H1 (cell line): ENCODE data around the gene FARS2. TPM values are rescaled to one million over a fixed set of nuclear protein-coding genes. Genes with fewer than 3 reads are reported as not detected.

Experiments
- CTCF ChIA-PET: fragments of 300-600 bp; sonication (Branson Sonifier 250); formaldehyde crosslinking; loops from one replicate; lab custom pipeline; 2021; ENCODE audit not compliant: partially characterized antibody; lab: Charles Lee
- POLR2A ChIA-PET: fragments of 300-600 bp; sonication (Branson Sonifier 250); formaldehyde crosslinking; loops from one replicate; lab custom pipeline; 2021; ENCODE audit warnings: inconsistent platforms; ENCODE audit not compliant: partially characterized antibody; lab: Charles Lee
- DNase-seq, 2 experiments: peaks; one replicate each; pipeline versions ENCODE4 v3.0.0 to v3.0.0-alpha.2; 2010 to 2022; ENCODE audit warnings: low spot score in 2 of 2, low read depth in 1 of 2, mixed read lengths in 1 of 2
- FAIRE-seq: peaks from 2 replicates; lab custom pipeline; 2011; peaks lifted over from hg19 to GRCh38; lab: Jason Lieb, UNC
- H2AFZ ChIP-seq: 2 replicates; pipeline ENCODE4 v1.8.1; 2012; ENCODE audit warnings: low read length, inconsistent platforms
- H2AK5ac ChIP-seq: 2 replicates; pipeline ENCODE4 v1.6.1; 2013; ENCODE audit warnings: low read depth, low read length
- H2BK120ac ChIP-seq: replicated peaks from 2 replicates; pipeline ENCODE3; 2013; ENCODE audit warnings: low read depth, low read length, inconsistent platforms
- H2BK12ac ChIP-seq: 2 replicates; pipeline ENCODE4 v1.6.1; 2013; ENCODE audit warnings: low read depth, low read length
- H2BK15ac ChIP-seq: 2 replicates; pipeline ENCODE4 v1.6.1; 2013; ENCODE audit warnings: low read length
- H2BK20ac ChIP-seq: 2 replicates; pipeline ENCODE4 v1.6.1; 2013; ENCODE audit warnings: low read length
- H2BK5ac ChIP-seq: 2 replicates; pipeline ENCODE4 v1.6.1; 2013; ENCODE audit warnings: low read depth, low read length
- H3K14ac ChIP-seq: 2 replicates; pipeline ENCODE4 v1.6.1; 2013; ENCODE audit warnings: inconsistent platforms; ENCODE audit not compliant: insufficient read length
- H3K18ac ChIP-seq: 2 replicates; pipeline ENCODE4 v1.6.1; 2013; ENCODE audit warnings: low read length; ENCODE audit errors: extremely low read depth
- H3K23ac ChIP-seq: 2 replicates; pipeline ENCODE4 v1.6.1; 2013; ENCODE audit warnings: inconsistent platforms; ENCODE audit not compliant: insufficient read length
- H3K23me2 ChIP-seq: 2 replicates; pipeline ENCODE4 v1.6.1; 2013; ENCODE audit warnings: low read depth, low read length
- H3K27ac ChIP-seq: 2 replicates; pipeline ENCODE4 v1.6.1; 2011; ENCODE audit warnings: low read depth, low read length, inconsistent platforms
- H3K27me3 ChIP-seq, 4 experiments: replicated peaks in 1 of 4; 1 replicate in 1 of 4; 2 replicates in 3 of 4; pipeline versions ENCODE4 v1.6.1 to v1.8.1; 2011 to 2013; ENCODE audit warnings: low read length in 3 of 4, mild to moderate bottlenecking in 3 of 4, inconsistent platforms in 2 of 4, mixed read lengths in 2 of 4, moderate library complexity in 1 of 4; ENCODE audit not compliant: control insufficient read depth in 3 of 4, insufficient read depth in 3 of 4; ENCODE audit errors: extremely low read depth in 1 of 4
- H3K36me3 ChIP-seq, 4 experiments: 2 replicates each; pipeline versions ENCODE4 v1.6.1 to v1.8.1; 2011 to 2013; ENCODE audit warnings: mild to moderate bottlenecking in 4 of 4, low read length in 3 of 4, moderate library complexity in 2 of 4, control low read depth in 1 of 4, inconsistent platforms in 1 of 4; ENCODE audit not compliant: insufficient read depth in 4 of 4, control insufficient read depth in 2 of 4
- H3K4ac ChIP-seq: replicated peaks from 2 replicates; pipeline ENCODE3; 2013; ENCODE audit warnings: low read length, low read depth, mixed read lengths, inconsistent platforms; ENCODE audit not compliant: insufficient read length
- H3K4me1 ChIP-seq, 4 experiments: replicated peaks in 1 of 4; 1 replicate in 1 of 4; 2 replicates in 3 of 4; pipeline versions ENCODE4 v1.6.1 to v1.8.1; 2011 to 2013; ENCODE audit warnings: low read length in 3 of 4, inconsistent platforms in 2 of 4, mixed read lengths in 1 of 4; ENCODE audit not compliant: insufficient read depth in 4 of 4, control insufficient read depth in 3 of 4
- H3K4me2 ChIP-seq, 2 experiments: 2 replicates each; pipeline versions ENCODE4 v1.6.1 to v1.8.1; 2011 to 2013; ENCODE audit warnings: low read depth in 2 of 2, low read length in 2 of 2, control low read depth in 1 of 2, inconsistent platforms in 1 of 2, mild to moderate bottlenecking in 1 of 2; ENCODE audit not compliant: insufficient read depth in 1 of 2
- H3K4me3 ChIP-seq, 4 experiments: fragments of 200-600, 300-600 bp in 1 of 4; sonication (generic), shearing (Covaris generic), sonication (Bioruptor Twin) in 1 of 4; 2 replicates each; pipeline versions ENCODE4 v1.5.1 to v1.8.1; 2011 to 2016; ENCODE audit warnings: low read length in 4 of 4, low read depth in 3 of 4, control low read depth in 2 of 4, inconsistent platforms in 2 of 4, mild to moderate bottlenecking in 2 of 4, mixed read lengths in 1 of 4, moderate library complexity in 1 of 4; ENCODE audit not compliant: insufficient read depth in 2 of 4; ENCODE audit errors: extremely low read depth in 1 of 4
- H3K56ac ChIP-seq: replicated peaks from 2 replicates; pipeline ENCODE3; 2013; ENCODE audit warnings: low read depth, mild to moderate bottlenecking, mixed read lengths, low read length, inconsistent platforms; ENCODE audit not compliant: insufficient read length
- H3K79me1 ChIP-seq: 2 replicates; pipeline ENCODE4 v1.6.1; 2013; ENCODE audit warnings: low read depth, low read length, control low read depth
- H3K79me2 ChIP-seq, 2 experiments: 2 replicates each; pipeline versions ENCODE4 v1.6.1 to v1.8.1; 2012 to 2013; ENCODE audit warnings: low read length in 2 of 2, mild to moderate bottlenecking in 2 of 2, inconsistent platforms in 1 of 2; ENCODE audit not compliant: insufficient read depth in 2 of 2, control insufficient read depth in 1 of 2
- H3K9ac ChIP-seq, 4 experiments: replicated peaks in 1 of 4; 1 replicate in 1 of 4; 2 replicates in 3 of 4; pipeline versions ENCODE4 v1.6.1 to v1.8.1; 2011 to 2013; ENCODE audit warnings: low read depth in 3 of 4, low read length in 3 of 4, control low read depth in 2 of 4, mild to moderate bottlenecking in 2 of 4, moderate library complexity in 2 of 4, inconsistent platforms in 1 of 4; ENCODE audit errors: extremely low read depth in 1 of 4
- H3K9me3 ChIP-seq, 2 experiments: 2 replicates each; pipeline versions ENCODE4 v1.6.1 to v1.8.1; 2012 to 2013; ENCODE audit warnings: mild to moderate bottlenecking in 2 of 2, moderate library complexity in 2 of 2, control low read depth in 1 of 2, inconsistent platforms in 1 of 2, low read depth in 1 of 2, low read length in 1 of 2, mixed read lengths in 1 of 2; ENCODE audit not compliant: insufficient read depth in 2 of 2
- H4K20me1 ChIP-seq, 2 experiments: replicated peaks in 1 of 2; 2 replicates each; pipeline versions ENCODE3 to v1.8.1; 2011 to 2013; ENCODE audit warnings: inconsistent platforms in 2 of 2, low read length in 2 of 2, mild to moderate bottlenecking in 1 of 2; ENCODE audit not compliant: insufficient read depth in 2 of 2, control insufficient read depth in 1 of 2
- H4K5ac ChIP-seq: 2 replicates; pipeline ENCODE4 v1.6.1; 2013; ENCODE audit warnings: low read length, low read depth, mixed read lengths, inconsistent platforms; ENCODE audit not compliant: insufficient read length
- H4K8ac ChIP-seq: 2 replicates; pipeline ENCODE4 v1.8.0; 2013; ENCODE audit warnings: mild to moderate bottlenecking, moderate library complexity, low read length, inconsistent platforms; ENCODE audit not compliant: insufficient read depth; ENCODE audit errors: extremely low read depth
- H4K91ac ChIP-seq: replicated peaks from 2 replicates; pipeline ENCODE3; 2013; ENCODE audit warnings: low read length, mixed read lengths, inconsistent platforms; ENCODE audit not compliant: insufficient read length
- WGBS, 2 experiments: shearing (Covaris generic) in 1 of 2; methylation state at CpG; one replicate each; pipeline versions ENCODE4 v1.1.6 to v1.1.7; 2013 to 2015; ENCODE audit warnings: low lambda C conversion rate in 2 of 2, mixed read lengths in 2 of 2, inconsistent platforms in 1 of 2, low coverage in 1 of 2, missing lambda C conversion rate in 1 of 2; ENCODE audit not compliant: insufficient replicate concordance in 2 of 2, insufficient coverage in 1 of 2, insufficient read length in 1 of 2; ENCODE audit errors: extremely low coverage in 1 of 2, missing lambda C conversion rate in 1 of 2; 5-methylcytosine and 5-hydroxymethylcytosine counted together
- polyA plus RNA-seq, 7 experiments: library from polyadenylated mRNA; depleted of rRNA in 3 of 7; stranded (reverse) in 5 of 7; unstranded in 2 of 7; fragments of >200 nt in 5 of 7; fragments of 200-250 nt in 2 of 7; gene quantifications; 1 replicate in 5 of 7; 2 replicates in 1 of 7; 4 replicates in 1 of 7; pipeline versions ENCODE4 v1.2.1 to v1.2.3, GENCODE V29; 2011 to 2013; ENCODE audit warnings: missing spikeins in 2 of 7, mixed read lengths in 2 of 7
- total RNA-seq: library from RNA; stranded (reverse); fragmentation: NEBNext Ultra II Directional; extraction: Animal tissue kit (Norgen Biotek cat#: 25700); gene quantifications from 2 replicates; pipeline ENCODE4 v1.2.1, GENCODE V29; 2021
- TF ChIP-seq, protein P1 (sequence below): IDR thresholded peaks from 2 replicates; pipeline ENCODE4 v1.6.1; 2012; ENCODE audit warnings: inconsistent platforms

The FARS2 gene
- total and polyA plus RNA-seq, 2 of the 8 experiments (the other 6 are each of a cell fraction or from before 2014, with no cell fraction given) = 11.7 to 14.4 TPM

DNA sequence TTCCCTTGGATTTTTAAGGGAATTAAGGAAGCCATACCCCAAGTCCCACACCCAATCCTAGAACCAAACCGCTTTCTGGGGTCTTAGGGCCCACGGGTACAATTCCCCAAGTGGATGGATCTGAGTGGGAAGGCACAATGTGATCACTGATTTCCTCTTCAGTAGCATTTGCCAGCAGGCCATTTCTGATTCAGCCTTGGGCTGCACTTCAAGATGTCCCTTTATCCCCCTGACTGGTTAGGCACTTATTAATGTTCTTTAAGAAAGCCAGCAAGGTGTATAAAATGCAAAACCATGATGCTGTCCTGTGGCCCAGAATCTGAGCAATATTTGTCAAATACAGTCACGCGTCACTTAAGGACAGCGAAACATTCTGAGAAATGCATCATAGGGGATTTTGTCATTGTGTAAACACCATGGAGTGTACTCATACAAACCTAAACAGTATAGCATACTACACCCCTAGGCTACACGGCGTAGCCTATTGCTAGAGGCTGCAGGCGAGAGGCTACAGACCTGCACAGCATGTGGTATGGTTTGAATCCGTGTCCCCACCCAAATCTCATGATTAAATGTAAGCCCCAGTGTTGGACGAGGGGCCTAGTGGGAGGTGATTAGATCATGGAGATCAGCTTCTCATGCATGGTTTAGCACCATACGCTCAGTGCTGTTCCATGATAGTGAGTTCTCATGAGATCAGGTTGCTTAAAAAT, 511.3 kb downstream of the FARS2 start:
- 99% methylated on average over 11 of the region's 11 CpGs; no CpG with 5 or more reads in 1 of the 2 experiments for WGBS, 2 experiments

More for the DNA sequence above, 511.3 kb downstream of the FARS2 start:
- H3K23me2 ChIP-seq = no peaks in the 10 kb centered on the region
- no peak overlapping the region for H3K4me2 ChIP-seq
- H3K9me3 ChIP-seq = peaks cover 3 to 8% of the 10 kb centered on the region in 2 experiments; a peak in 2 of 4 replicates
- H3K56ac ChIP-seq = no peak overlapping the region
- H3K79me1 ChIP-seq = no peaks in the 10 kb centered on the region
- no peak overlapping the region for H3K18ac ChIP-seq
- no peak overlapping the region for H3K27ac ChIP-seq
- no peak overlapping the region for H2BK20ac ChIP-seq
- DNase-seq (no peak), FAIRE-seq (no peak)
- no peak overlapping the region for H2AK5ac ChIP-seq
- no peak overlapping the region for H2BK12ac ChIP-seq
- H4K8ac ChIP-seq = no peak overlapping the region
- H3K23ac ChIP-seq = no peak overlapping the region
- no peak overlapping the region for H2BK120ac ChIP-seq
- H4K5ac ChIP-seq = no peak overlapping the region
- H3K36me3 ChIP-seq = no peaks in the 10 kb centered on the region
- no peak overlapping the region for H2BK5ac ChIP-seq
- H2BK15ac ChIP-seq = no peak overlapping the region
- POLR2A ChIA-PET = no interaction called here
- CTCF ChIA-PET = interaction anchor here (0.9 kb wide), 1 partner anchor 26 kb away, joined by 3 read pairs; no protein-coding TSS in a partner anchor
- no peaks in the 10 kb centered on the region for H3K4me1 ChIP-seq
- no peak overlapping the region for H3K14ac ChIP-seq
- no peaks in the 10 kb centered on the region for H3K27me3 ChIP-seq
- no peaks in the 10 kb centered on the region for H3K79me2 ChIP-seq
- H3K9ac ChIP-seq = no peak overlapping the region
- no peak overlapping the region for H2AFZ ChIP-seq
- TF ChIP-seq, protein P1, sequence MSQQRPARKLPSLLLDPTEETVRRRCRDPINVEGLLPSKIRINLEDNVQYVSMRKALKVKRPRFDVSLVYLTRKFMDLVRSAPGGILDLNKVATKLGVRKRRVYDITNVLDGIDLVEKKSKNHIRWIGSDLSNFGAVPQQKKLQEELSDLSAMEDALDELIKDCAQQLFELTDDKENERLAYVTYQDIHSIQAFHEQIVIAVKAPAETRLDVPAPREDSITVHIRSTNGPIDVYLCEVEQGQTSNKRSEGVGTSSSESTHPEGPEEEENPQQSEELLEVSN = no peak
- H4K91ac ChIP-seq = no peak overlapping the region
- H3K4ac ChIP-seq = no peak overlapping the region
- no peaks in the 10 kb centered on the region for H4K20me1 ChIP-seq
- H3K4me3 ChIP-seq = no peak overlapping the region
